Coronary artery (tissue), 2 donors: ENCODE results near the gene MGST1.
"Not testable (repeated sequence)": the region's sequence is repeated elsewhere in the genome, so short reads cannot be mapped to it uniquely, and the experiment has no call there.

ENCODE experiments used
- DNase-seq: peaks from one replicate; pipeline ENCODE4 v3.0.0-alpha.2; 2017; ENCODE audit warnings: low spot score
- H3K27ac ChIP-seq, 2 donors: fragments of 200-600 bp; sonication (generic); one replicate each; pipeline ENCODE4 v1.5.1; 2016 to 2019
- H3K4me3 ChIP-seq: fragments of 200-600 bp; sonication (generic); 2 replicates; pipeline ENCODE4 v1.5.1; 2016; ENCODE audit warnings: mild to moderate bottlenecking, moderate library complexity
- CTCF ChIP-seq: fragments of 200-600 bp; sonication (generic); IDR thresholded peaks from one replicate; pipeline ENCODE4 v1.5.1; 2019; ENCODE audit warnings: antibody characterized with exemption

MGST1 gene

GRCh38 chr12:16387919-16388318 is 40.5 kb downstream of the MGST1 start:
- no peak for DNase-seq
- TF ChIP-seq CTCF, result no peak
- no peak overlapping the region for H3K4me3 ChIP-seq
- no peak overlapping the region for H3K27ac ChIP-seq

- no peak for TF ChIP-seq CTCF
- H3K27ac ChIP-seq, result no peak overlapping the region
- no peak overlapping the region for H3K4me3 ChIP-seq
- no peak for DNase-seq
These were observed 42.1 kb downstream of the MGST1 start for GRCh38 chr12:16389594-16389993.

DNA sequence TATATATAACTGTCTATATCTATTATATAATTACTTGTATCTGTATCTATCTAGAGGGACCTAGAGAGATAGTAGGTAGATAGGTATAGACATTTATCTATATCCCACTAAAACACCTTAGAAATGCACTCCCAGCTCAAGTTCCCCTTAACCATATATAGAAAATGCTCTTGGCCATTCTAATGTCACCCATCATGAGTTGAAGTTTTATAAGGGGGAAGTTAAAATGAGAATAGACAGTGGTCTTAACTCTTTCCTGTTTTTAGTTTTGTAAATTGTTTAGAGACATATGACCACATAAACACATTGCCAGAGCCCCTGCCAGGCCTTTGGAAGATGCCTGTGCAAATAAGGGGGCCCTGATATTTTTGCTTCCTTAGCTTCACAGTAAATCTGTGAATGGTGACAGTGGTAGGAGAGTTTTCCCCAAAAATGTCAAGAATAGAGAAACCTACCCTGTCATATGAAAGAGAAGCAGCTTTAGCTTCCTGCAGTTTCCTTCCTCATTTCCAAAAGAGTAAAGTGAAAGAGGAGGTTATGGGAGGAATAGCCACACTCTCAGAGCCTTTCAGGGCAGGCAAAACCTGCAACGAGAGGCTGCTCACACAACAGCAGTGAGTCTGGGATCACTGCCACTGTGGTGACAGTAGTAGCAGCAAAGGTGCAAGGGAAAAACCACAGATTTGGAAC is 45.5 kb downstream of the MGST1 start:
- TF ChIP-seq CTCF, result no peak
- no peak overlapping the region for H3K27ac ChIP-seq
- DNase-seq, result no peak
- H3K4me3 ChIP-seq, result no peak overlapping the region

GRCh38 chr12:16399101-16399500 is 51.7 kb downstream of the MGST1 start:
- DNase-seq, result no peak
- H3K4me3 ChIP-seq, result no peak overlapping the region
- TF ChIP-seq CTCF, result no peak
- no peak overlapping the region for H3K27ac ChIP-seq

- DNase-seq, result not testable (repeated sequence)
These were observed 54.4 kb downstream of the MGST1 start for GRCh38 chr12:16401835-16402234.

GRCh38 chr12:16407346-16407745 is 59.9 kb downstream of the MGST1 start:
- Histone ChIP-seq H3K27ac (no peak overlapping the region), H3K4me3 (no peak overlapping the region)
- no peak for DNase-seq
- TF ChIP-seq CTCF, result no peak

More at GRCh38 chr12:16401835-16402234, 54.4 kb downstream of the MGST1 start:
- not testable (repeated sequence) for H3K27ac ChIP-seq, H3K4me3 ChIP-seq
